Measurements from ENCODE around the gene ABCB8.

DNA sequence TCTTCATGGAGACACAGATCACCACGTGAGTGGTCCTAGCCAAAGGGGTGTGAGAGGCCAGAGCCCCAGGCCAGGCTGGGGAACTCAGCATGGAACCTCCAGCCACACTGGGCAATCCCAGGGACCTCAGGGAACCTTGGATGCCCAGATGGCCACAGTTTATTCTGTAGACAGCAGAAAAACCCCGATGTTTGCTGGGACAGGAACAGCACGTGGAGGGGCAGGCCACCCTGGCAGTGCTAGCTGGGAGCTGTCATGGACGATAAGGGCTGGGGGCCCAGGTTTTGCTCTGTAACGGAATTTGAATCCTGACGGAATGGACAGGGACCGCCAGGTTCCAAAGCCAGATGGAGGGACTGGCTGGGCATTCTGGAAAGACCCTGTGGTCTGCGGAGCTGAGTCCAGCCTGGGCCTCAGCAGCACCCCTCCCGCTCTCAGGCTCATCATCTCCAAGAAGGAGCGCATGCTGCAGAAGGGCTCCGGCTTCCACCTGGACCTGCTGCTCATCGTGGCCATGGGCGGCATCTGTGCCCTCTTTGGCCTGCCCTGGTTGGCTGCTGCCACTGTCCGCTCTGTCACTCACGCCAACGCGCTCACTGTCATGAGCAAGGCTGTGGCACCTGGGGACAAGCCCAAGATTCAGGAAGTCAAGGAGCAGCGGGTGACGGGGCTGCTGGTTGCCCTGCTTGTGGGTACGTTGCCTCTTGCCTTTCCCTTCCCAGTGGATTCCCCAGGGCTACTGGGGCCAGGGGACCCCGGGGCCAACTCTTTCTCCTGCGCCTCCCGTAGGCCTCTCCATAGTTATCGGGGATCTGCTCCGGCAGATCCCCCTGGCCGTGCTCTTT, 46.8 kb downstream of the ABCB8 start:
- TF ChIP-seq EGR1 (conservative IDR thresholded peaks at IDR 0.05) (no peak), CC2D1A (IDR thresholded peaks at IDR 0.05) (no peak), ARNT (IDR thresholded peaks at IDR 0.05) (no peak), CTCF (IDR thresholded peaks at IDR 0.05 in 2 of 3, conservative IDR thresholded peaks at IDR 0.05 in 1 of 3; ENCODE audit: insufficient read depth in 2 of 3, low read depth in 1 of 3, low read length in 3 of 3) (no peak), GABPB1 (CRISPR knock-in tag; IDR thresholded peaks at IDR 0.05) (no peak), KAT7 (CRISPR knock-in tag; IDR thresholded peaks at IDR 0.05; ENCODE audit: borderline replicate concordance) (no peak)
- TF ChIP-seq, protein P1, sequence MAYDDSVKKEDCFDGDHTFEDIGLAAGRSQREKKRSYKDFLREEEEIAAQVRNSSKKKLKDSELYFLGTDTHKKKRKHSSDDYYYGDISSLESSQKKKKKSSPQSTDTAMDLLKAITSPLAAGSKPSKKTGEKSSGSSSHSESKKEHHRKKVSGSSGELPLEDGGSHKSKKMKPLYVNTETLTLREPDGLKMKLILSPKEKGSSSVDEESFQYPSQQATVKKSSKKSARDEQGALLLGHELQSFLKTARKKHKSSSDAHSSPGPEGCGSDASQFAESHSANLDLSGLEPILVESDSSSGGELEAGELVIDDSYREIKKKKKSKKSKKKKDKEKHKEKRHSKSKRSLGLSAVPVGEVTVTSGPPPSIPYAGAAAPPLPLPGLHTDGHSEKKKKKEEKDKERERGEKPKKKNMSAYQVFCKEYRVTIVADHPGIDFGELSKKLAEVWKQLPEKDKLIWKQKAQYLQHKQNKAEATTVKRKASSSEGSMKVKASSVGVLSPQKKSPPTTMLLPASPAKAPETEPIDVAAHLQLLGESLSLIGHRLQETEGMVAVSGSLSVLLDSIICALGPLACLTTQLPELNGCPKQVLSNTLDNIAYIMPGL (CRISPR knock-in tag; IDR thresholded peaks at IDR 0.05) = no peak

All from K562 (cell line).